K562 (cell line): ENCODE measurements around the gene ABT1. TPM values are rescaled to one million over a fixed set of nuclear protein-coding genes. Genes with fewer than 3 reads are reported as not detected.

Experiments used
- CGGBP1 ChIP-seq: fragments of 250-450 bp; sonication (Bioruptor Pico); IDR thresholded peaks from 2 replicates; pipeline ENCODE4 v1.9.0; 2021; ENCODE audit warnings: mild to moderate bottlenecking
- GATAD2A ChIP-seq: fragments of 450-650 bp; IDR thresholded peaks from 2 replicates; pipeline ENCODE4 v1.6.1; 2017
- LCOR ChIP-seq: sonication (generic); formaldehyde crosslinking; IDR thresholded peaks from 2 replicates; pipeline ENCODE4 v1.8.0; 2022; ENCODE audit warnings: mild to moderate bottlenecking, missing genetic modification reagents
- MCM3 ChIP-seq: fragments of 450-650 bp; IDR thresholded peaks from 2 replicates; pipeline ENCODE4 v1.6.1; 2016
- MGA ChIP-seq: fragments of 450-650 bp; IDR thresholded peaks from 2 replicates; pipeline ENCODE4 v1.6.1; 2016; ENCODE audit warnings: mild to moderate bottlenecking, moderate library complexity
- MYC ChIP-seq, 2 experiments: fragments of 250-450 bp in 1 of 2; sonication (Bioruptor Pico) in 1 of 2; IDR thresholded peaks; 2 replicates each; pipeline versions ENCODE4 v1.5.1 to v1.6.1; 2012 to 2021; ENCODE audit warnings: low read depth in 2 of 2, borderline replicate concordance in 1 of 2, improper control_type of control experiment in 1 of 2, low read length in 1 of 2, mild to moderate bottlenecking in 1 of 2, moderate library complexity in 1 of 2
- STAT5A ChIP-seq: IDR thresholded peaks from 2 replicates; pipeline ENCODE4 v1.6.1; 2012; ENCODE audit warnings: low read length, inconsistent platforms, borderline replicate concordance
- TBP ChIP-seq: optimal IDR thresholded peaks from 2 replicates; pipeline ENCODE3; 2011; ENCODE audit warnings: low read depth, low read length, improper control_type of control experiment
- USF2 ChIP-seq: sonication (generic); formaldehyde crosslinking; IDR thresholded peaks from 2 replicates; pipeline ENCODE4 v1.5.0; 2020; ENCODE audit warnings: missing genetic modification reagents
- VEZF1 ChIP-seq: fragments of 200-800 bp; sonication (Bioruptor generic); IDR thresholded peaks from 2 replicates; pipeline ENCODE4 v1.6.1; 2017; ENCODE audit warnings: missing genetic modification characterization, missing compliant biosample characterization
- ZNF12 ChIP-seq: sonication (generic); formaldehyde crosslinking; IDR thresholded peaks from 2 replicates; pipeline ENCODE4 v1.4.0; 2020; ENCODE audit warnings: mild to moderate bottlenecking, missing genetic modification reagents
- ZNF436 ChIP-seq: fragments of 250-450, 450-650 bp; sonication (Bioruptor Pico); formaldehyde crosslinking; IDR thresholded peaks from 2 replicates; pipeline ENCODE4 v1.7.0; 2020; ENCODE audit warnings: mild to moderate bottlenecking
- ZNF507 ChIP-seq: conservative IDR thresholded peaks from 2 replicates; pipeline ENCODE4 v1.6.1; 2017; ENCODE audit warnings: missing genetic modification characterization, missing compliant biosample characterization
- ZNF584 ChIP-seq: fragments of 200-800 bp; sonication (Bioruptor generic); IDR thresholded peaks from 2 replicates; pipeline ENCODE4 v1.6.1; 2016; ENCODE audit warnings: low read depth, mild to moderate bottlenecking, missing genetic modification characterization, missing compliant biosample characterization
- ZSCAN32 ChIP-seq: fragments of 450-650 bp; formaldehyde crosslinking; IDR thresholded peaks from 2 replicates; pipeline ENCODE4 v1.4.0; 2020; ENCODE audit warnings: mild to moderate bottlenecking, moderate library complexity
- polyA plus RNA-seq, 8 experiments: library from polyadenylated mRNA; depleted of rRNA in 4 of 8; stranded (reverse) in 5 of 8; unstranded in 3 of 8; fragments of >200 nt; fragmentation: Nextera tagmentation in 2 of 8; fragmentation: Illumina TruSeq in 1 of 8; extraction: Ambion mirVana in 2 of 8; extraction: Trizol in 1 of 8; gene quantifications; 2 replicates each; pipeline versions ENCODE4 v1.2.1 to v1.2.3, GENCODE V29; 2011 to 2014; ENCODE audit warnings: inconsistent platforms in 1 of 8, missing spikeins in 1 of 8
- total RNA-seq, 7 experiments: library from RNA; depleted of rRNA in 6 of 7; stranded (reverse); fragments of >200 nt in 6 of 7; fragmentation: Illumina TruSeq in 2 of 7; extraction: Trizol in 2 of 7; gene quantifications; 2 replicates each; pipeline versions ENCODE4 v1.2.1 to v1.2.3, GENCODE V29; 2011 to 2021; ENCODE audit warnings: low replicate concordance in 1 of 7

The ABT1 gene
- total and polyA plus RNA-seq, 9 of the 15 experiments (the other 6 are each of a cell fraction or from before 2014, with no cell fraction given): 8.8 to 52.7 (median 40.7) TPM

GRCh38 chr6:26575494-26575939, 21.2 kb upstream of the ABT1 start (continued):
- TF ChIP-seq MGA (no peak; the same call in 1 of the 2 replicates), ZNF12 (CRISPR knock-in tag) (no peak), USF2 (CRISPR knock-in tag) (no peak), STAT5A (no peak), CGGBP1 (CRISPR knock-in tag) (0 out of 2 replicates have a peak, but pooled peaks have one; percentile 0), TBP (peak; percentile 100), VEZF1 (CRISPR knock-in tag) (no peak), ZNF507 (tag) (no peak), ZSCAN32 (CRISPR knock-in tag) (no peak), MYC (IDR thresholded peaks at IDR 0.05; ENCODE audit: low read depth, low read length) (no peak), MYC (CRISPR knock-in tag; IDR thresholded peaks at IDR 0.05; ENCODE audit: borderline replicate concordance, low read depth) (no peak), LCOR (CRISPR knock-in tag) (no peak), ZNF436 (CRISPR knock-in tag) (no peak), GATAD2A (no peak), MCM3 (no peak), ZNF584 (CRISPR knock-in tag) (no peak)
